GM23248 (cell line): ENCODE results near the gene AQP4. TPM values are rescaled to one million over a fixed set of nuclear protein-coding genes. Genes with fewer than 3 reads are reported as not detected.

Source experiments
- DNase-seq: peaks from one replicate; pipeline ENCODE4 v3.0.0-alpha.2; 2015
- H2AFZ ChIP-seq: fragments of 200-600 bp; sonication (generic); 2 replicates; pipeline ENCODE4 v1.6.1; 2016; ENCODE audit warnings: antibody characterized with exemption
- H3F3A ChIP-seq: fragments of 200-600 bp; sonication (generic); 2 replicates; pipeline ENCODE4 v1.6.1; 2016; ENCODE audit warnings: mild to moderate bottlenecking, antibody characterized with exemption, mixed run types; ENCODE audit not compliant: insufficient read depth
- H3K27ac ChIP-seq: fragments of 200-600 bp; sonication (generic); 2 replicates; pipeline ENCODE4 v1.5.1; 2016; ENCODE audit warnings: mild to moderate bottlenecking
- H3K27me3 ChIP-seq: fragments of 200-600 bp; sonication (generic); replicated peaks from 2 replicates; pipeline ENCODE4 v1.6.1; 2016; ENCODE audit warnings: mild to moderate bottlenecking; ENCODE audit not compliant: insufficient read depth
- H3K36me3 ChIP-seq: fragments of 200-600 bp; sonication (generic); 2 replicates; pipeline ENCODE4 v1.6.1; 2016; ENCODE audit warnings: low read depth, mild to moderate bottlenecking
- H3K4me1 ChIP-seq: fragments of 200-600 bp; sonication (generic); 2 replicates; pipeline ENCODE4 v1.6.1; 2016; ENCODE audit warnings: mild to moderate bottlenecking; ENCODE audit not compliant: insufficient read depth
- H3K4me2 ChIP-seq: fragments of 200-600 bp; sonication (generic); one replicate; pipeline ENCODE4 v1.6.1; 2016; ENCODE audit warnings: mild to moderate bottlenecking; ENCODE audit not compliant: unreplicated experiment
- H3K4me3 ChIP-seq: fragments of 200-600 bp; sonication (generic); 2 replicates; pipeline ENCODE4 v1.5.1; 2016; ENCODE audit warnings: mild to moderate bottlenecking
- H3K79me2 ChIP-seq: fragments of 200-600 bp; sonication (generic); 2 replicates; pipeline ENCODE4 v1.6.1; 2016; ENCODE audit warnings: mild to moderate bottlenecking; ENCODE audit not compliant: insufficient read depth
- H3K9ac ChIP-seq: fragments of 200-600 bp; sonication (generic); 2 replicates; pipeline ENCODE4 v1.6.1; 2016; ENCODE audit warnings: mild to moderate bottlenecking
- H3K9me2 ChIP-seq: fragments of 200-600 bp; sonication (generic); 2 replicates; pipeline ENCODE4 v1.6.1; 2016; ENCODE audit warnings: mixed run types, mild to moderate bottlenecking, moderate library complexity; ENCODE audit not compliant: insufficient read depth
- H3K9me3 ChIP-seq: fragments of 200-600 bp; sonication (generic); one replicate; pipeline ENCODE4 v1.6.1; 2017; ENCODE audit warnings: low read depth
- H4K20me1 ChIP-seq: fragments of 200-600 bp; sonication (generic); 2 replicates; pipeline ENCODE4 v1.6.0; 2016; ENCODE audit not compliant: insufficient read depth
- EZH2 ChIP-seq: fragments of 200-600 bp; sonication (generic); IDR thresholded peaks from 2 replicates; pipeline ENCODE4 v1.6.1; 2018; ENCODE audit warnings: antibody characterized with exemption, mild to moderate bottlenecking; ENCODE audit not compliant: insufficient read depth, poor library complexity, severe bottlenecking
- EZH2phosphoT487 ChIP-seq: fragments of 200-600 bp; sonication (generic); IDR thresholded peaks from 2 replicates; pipeline ENCODE4 v1.6.1; 2018; ENCODE audit warnings: antibody characterized with exemption, moderate library complexity, mild to moderate bottlenecking, low read depth; ENCODE audit not compliant: insufficient read depth
- WGBS, 2 experiments: methylation state at CpG; one replicate each; pipeline ENCODE4 v1.1.6; 2015 to 2017; ENCODE audit warnings: low lambda C conversion rate in 2 of 2, low coverage in 1 of 2; ENCODE audit errors: missing lambda C conversion rate in 2 of 2; 5-methylcytosine and 5-hydroxymethylcytosine counted together
- in situ Hi-C: fragments of 300-500 bp; cut with MboI; formaldehyde crosslinking; loops from 2 replicates; pipeline ENCODE4 v1.15.0; 2020
- polyA plus RNA-seq: library from polyadenylated mRNA; unstranded; fragments of >200 nt; fragmentation: Nextera tagmentation; extraction: Ambion mirVana; gene quantifications from 2 replicates; pipeline ENCODE4 v1.2.1, GENCODE V29; 2016
- total RNA-seq: library from RNA; depleted of rRNA; stranded (reverse); fragments of >200 nt; shearing (Covaris generic); gene quantifications from 2 replicates; pipeline ENCODE4 v1.2.3, GENCODE V29; 2014

Gene AQP4
- total and polyA plus RNA-seq, 2 experiments from 2014 or later: not detected

DNA sequence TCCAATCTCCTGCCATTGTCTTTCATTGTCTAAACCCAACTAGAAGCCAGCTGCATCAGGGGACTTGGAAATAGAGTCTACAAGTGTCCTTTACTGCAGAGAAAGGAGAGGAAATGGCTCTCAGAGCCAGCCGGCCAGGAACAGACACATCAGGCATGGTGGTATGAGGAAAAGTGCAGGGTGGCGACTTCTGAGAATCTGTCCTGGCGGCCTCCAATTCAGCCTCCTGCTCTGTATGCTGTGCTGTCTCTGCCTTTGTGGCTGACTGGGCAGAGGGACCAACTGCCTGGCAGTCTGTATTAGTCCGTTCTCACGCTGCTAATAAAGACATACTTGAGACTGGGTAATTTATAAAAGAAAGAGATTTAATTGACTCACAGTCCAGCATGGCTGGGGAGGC is 36.8 kb upstream of the AQP4 start:
- H3F3A ChIP-seq: no peaks in the 10 kb centered on the region
- in situ Hi-C loops: no loop called here
- no peaks in the 10 kb centered on the region for H3K27me3 ChIP-seq
- no peaks in the 10 kb centered on the region for H3K9me2 ChIP-seq
- H4K20me1 ChIP-seq: no peaks in the 10 kb centered on the region
- WGBS, 2 experiments: 30 to 44% methylated on average over 5 of the region's 5 CpGs
- no peak for DNase-seq
- H3K27ac ChIP-seq: no peak overlapping the region
- no peak overlapping the region for H3K9ac ChIP-seq
- no peaks in the 10 kb centered on the region for H3K79me2 ChIP-seq
- no peaks in the 10 kb centered on the region for H3K4me1 ChIP-seq
- H3K4me2 ChIP-seq: no peak overlapping the region
- no peak overlapping the region for H3K4me3 ChIP-seq
- TF ChIP-seq EZH2phosphoT487 (no peak), EZH2 (no peak)
- no peaks in the 10 kb centered on the region for H3K9me3 ChIP-seq
- no peak overlapping the region for H2AFZ ChIP-seq
- H3K36me3 ChIP-seq: no peaks in the 10 kb centered on the region

DNA sequence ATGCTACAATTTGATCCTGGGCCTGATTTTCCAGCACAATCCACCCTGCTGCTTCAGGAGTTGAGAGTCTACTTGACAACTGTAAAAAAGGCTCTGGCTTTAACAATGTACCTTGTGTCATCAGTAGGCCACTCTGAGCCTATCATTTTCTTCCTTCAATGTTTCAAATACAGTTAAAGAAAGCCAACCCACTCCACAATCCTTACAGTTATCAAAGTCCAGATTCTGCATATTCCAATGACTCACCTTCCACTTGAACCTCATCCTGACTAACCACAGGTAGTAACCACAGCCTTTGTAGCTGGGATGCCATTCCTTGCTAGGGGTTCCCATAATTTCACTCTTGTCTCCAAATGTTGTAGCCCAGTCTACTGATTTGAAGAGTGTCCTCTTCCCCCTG is 35.5 kb upstream of the AQP4 start:
- H3K27ac ChIP-seq: no peak overlapping the region
- H3K36me3 ChIP-seq: no peaks in the 10 kb centered on the region
- in situ Hi-C loops: no loop called here
- no peaks in the 10 kb centered on the region for H3K9me3 ChIP-seq
- no peaks in the 10 kb centered on the region for H3K4me1 ChIP-seq
- no peak overlapping the region for H3K4me2 ChIP-seq
- H3K79me2 ChIP-seq: no peaks in the 10 kb centered on the region
- no peak for TF ChIP-seq EZH2phosphoT487
- TF ChIP-seq EZH2: no peak
- no peaks in the 10 kb centered on the region for H3K9me2 ChIP-seq
- no peak overlapping the region for H3K9ac ChIP-seq
- DNase-seq: no peak
- H4K20me1 ChIP-seq: no peaks in the 10 kb centered on the region
- H3K27me3 ChIP-seq: no peaks in the 10 kb centered on the region
- H2AFZ ChIP-seq: no peak overlapping the region
- H3F3A ChIP-seq: no peaks in the 10 kb centered on the region
- H3K4me3 ChIP-seq: no peak overlapping the region

DNA sequence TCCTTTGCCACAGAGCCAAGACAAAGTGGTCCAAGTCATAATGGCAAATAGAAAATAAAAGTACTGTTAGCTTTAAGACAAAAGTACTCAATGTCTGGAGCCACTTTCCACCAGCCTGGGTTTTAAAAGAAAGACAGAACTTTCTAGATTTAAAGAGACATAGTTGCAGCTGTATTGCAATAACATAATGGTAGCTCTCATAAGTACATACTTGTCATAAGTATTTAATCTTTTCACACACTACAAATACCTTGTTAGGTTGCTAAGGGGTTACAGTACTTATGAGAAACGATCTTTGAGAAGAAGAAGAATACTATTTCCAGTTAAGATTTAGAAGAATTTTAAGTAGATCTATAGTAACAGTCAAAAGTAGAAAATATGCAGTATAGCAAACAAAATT is 28.9 kb upstream of the AQP4 start:
- Histone ChIP-seq H3K9me2 (no peaks in the 10 kb centered on the region), H3K9ac (no peak overlapping the region), H3K27me3 (no peaks in the 10 kb centered on the region), H3F3A (no peaks in the 10 kb centered on the region), H3K9me3 (no peaks in the 10 kb centered on the region), H3K4me1 (no peaks in the 10 kb centered on the region), H4K20me1 (no peaks in the 10 kb centered on the region), H3K36me3 (no peaks in the 10 kb centered on the region), H3K27ac (no peak overlapping the region), H2AFZ (no peak overlapping the region), H3K79me2 (no peaks in the 10 kb centered on the region), H3K4me2 (no peak overlapping the region), H3K4me3 (no peak overlapping the region)
- no peak for DNase-seq
- WGBS, 2 experiments: 2 to 4% methylated on average over 1 of the region's 1 CpG
- no peak for TF ChIP-seq EZH2
- TF ChIP-seq EZH2phosphoT487: no peak
- in situ Hi-C loops: loop anchor here (10.0 kb wide), 1 partner anchor 60 kb away; no protein-coding TSS in a partner anchor

DNA sequence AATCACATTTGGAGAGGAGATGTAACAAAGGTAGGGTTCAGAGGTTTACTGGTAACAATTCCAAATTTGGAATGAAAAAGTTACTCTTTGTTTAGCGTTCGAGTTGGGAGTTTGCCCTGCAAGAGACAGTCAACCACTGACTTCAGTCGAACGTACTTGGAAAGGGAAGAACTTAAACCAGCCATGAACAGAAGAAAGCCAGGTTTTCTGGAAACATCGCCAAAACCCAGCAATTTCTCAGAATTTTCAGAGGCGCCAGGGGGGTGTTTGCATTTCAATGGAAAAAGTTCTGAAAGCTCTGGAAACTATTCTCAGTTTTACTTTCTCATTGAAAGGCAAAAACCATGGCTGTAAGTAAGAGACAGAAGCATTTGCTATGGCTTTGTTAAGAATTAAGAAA is 28.5 kb upstream of the AQP4 start:
- Histone ChIP-seq H3K79me2 (no peaks in the 10 kb centered on the region), H3K36me3 (no peaks in the 10 kb centered on the region), H3K4me3 (no peak overlapping the region), H3K27ac (no peak overlapping the region), H3K27me3 (no peaks in the 10 kb centered on the region), H3K9ac (no peak overlapping the region), H3K9me2 (no peaks in the 10 kb centered on the region), H2AFZ (no peak overlapping the region), H3K4me1 (no peaks in the 10 kb centered on the region), H3F3A (no peaks in the 10 kb centered on the region), H3K9me3 (no peaks in the 10 kb centered on the region), H3K4me2 (no peak overlapping the region), H4K20me1 (no peaks in the 10 kb centered on the region)
- DNase-seq: no peak
- 1 to 3% methylated on average over 6 of the region's 6 CpGs for WGBS, 2 experiments
- in situ Hi-C loops: loop anchor here (10.0 kb wide), 1 partner anchor 59 kb away; no protein-coding TSS in a partner anchor
- TF ChIP-seq EZH2phosphoT487 (no peak), EZH2 (no peak)

DNA sequence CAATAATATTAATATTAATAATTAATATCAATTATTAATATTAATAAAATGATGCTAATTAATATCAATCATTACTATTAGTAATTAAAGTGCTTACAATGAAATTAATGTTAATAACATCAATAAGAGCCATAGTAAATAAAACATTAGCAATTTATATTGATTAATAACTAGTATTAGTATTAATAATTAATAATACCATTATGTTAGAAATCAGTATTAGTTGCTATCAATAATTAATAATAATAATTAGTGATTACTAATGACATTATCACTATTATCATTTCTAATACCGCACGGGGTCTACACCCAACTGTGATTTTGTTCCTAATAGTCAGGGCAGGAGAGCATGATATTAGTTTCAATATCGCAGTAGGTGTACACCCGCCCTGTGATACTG is 22.8 kb upstream of the AQP4 start:
- Histone ChIP-seq H2AFZ (no peak overlapping the region), H3K79me2 (no peaks in the 10 kb centered on the region), H3K36me3 (no peaks in the 10 kb centered on the region), H4K20me1 (no peaks in the 10 kb centered on the region), H3K9me2 (no peaks in the 10 kb centered on the region), H3F3A (no peaks in the 10 kb centered on the region), H3K4me2 (no peak overlapping the region), H3K9ac (no peak overlapping the region), H3K9me3 (no peaks in the 10 kb centered on the region), H3K4me1 (no peaks in the 10 kb centered on the region), H3K4me3 (no peak overlapping the region), H3K27ac (no peak overlapping the region), H3K27me3 (no peaks in the 10 kb centered on the region)
- WGBS, 2 experiments: 84 to 92% methylated on average over 4 of the region's 4 CpGs
- TF ChIP-seq EZH2: no peak
- TF ChIP-seq EZH2phosphoT487: no peak
- DNase-seq: no peak
- in situ Hi-C loops: no loop called here
